HG03469 (cell line): Measurements from ENCODE around the gene MEIS2.
"Not testable (repeated sequence)": the region's sequence is repeated elsewhere in the genome, so short reads cannot be mapped to it uniquely, and the experiment has no call there.

Experiments used
- ATAC-seq: cut with Tn5 transposase; IDR thresholded peaks from one replicate; pipeline ENCODE4 v1.9.1; 2021; ENCODE audit warnings: mild to moderate bottlenecking, moderate library complexity, moderate number of reproducible peaks; ENCODE audit not compliant: unreplicated experiment

MEIS2 gene

GRCh38 chr15:37014137-37014536 is 86.2 kb downstream of the MEIS2 start:
- no peak for ATAC-seq

- no peak for ATAC-seq
These were observed 89.8 kb downstream of the MEIS2 start for GRCh38 chr15:37010595-37010994.

- no peak for ATAC-seq
These were observed 91.1 kb downstream of the MEIS2 start for GRCh38 chr15:37009288-37009687.

- ATAC-seq, result no peak
These were observed 92.1 kb downstream of the MEIS2 start for GRCh38 chr15:37008205-37008604.

GRCh38 chr15:37007301-37007700 is 93.0 kb downstream of the MEIS2 start:
- no peak for ATAC-seq

- ATAC-seq, result no peak
These were observed 95.2 kb downstream of the MEIS2 start for GRCh38 chr15:37004981-37005735.

GRCh38 chr15:37004373-37004869 is 95.9 kb downstream of the MEIS2 start:
- no peak for ATAC-seq

GRCh38 chr15:37002041-37002672 is 98.2 kb downstream of the MEIS2 start:
- no peak for ATAC-seq

- ATAC-seq, result no peak
These were observed 98.9 kb downstream of the MEIS2 start for GRCh38 chr15:37001417-37001816.

- no peak for ATAC-seq
These were observed 100.6 kb downstream of the MEIS2 start for GRCh38 chr15:36999778-37000177.

- no peak for ATAC-seq
These were observed 103.7 kb downstream of the MEIS2 start for GRCh38 chr15:36996538-36997181.

GRCh38 chr15:36996121-36996520 is 104.2 kb downstream of the MEIS2 start:
- no peak for ATAC-seq

GRCh38 chr15:36994790-36995189 is 105.6 kb downstream of the MEIS2 start:
- no peak for ATAC-seq

- ATAC-seq, result no peak
These were observed 107.9 kb downstream of the MEIS2 start for GRCh38 chr15:36992454-36992853.

- no peak for ATAC-seq
These were observed 111.4 kb downstream of the MEIS2 start for GRCh38 chr15:36988947-36989346.

GRCh38 chr15:36982430-36982829 is 117.9 kb downstream of the MEIS2 start:
- no peak for ATAC-seq

GRCh38 chr15:36980281-36980680 is 120.1 kb downstream of the MEIS2 start:
- ATAC-seq, result not testable (repeated sequence)

GRCh38 chr15:36978625-36979024 is 121.7 kb downstream of the MEIS2 start:
- no peak for ATAC-seq

- ATAC-seq, result no peak
These were observed 122.2 kb downstream of the MEIS2 start for GRCh38 chr15:36978126-36978525.

GRCh38 chr15:36977659-36978058 is 122.7 kb downstream of the MEIS2 start:
- ATAC-seq, result no peak

- no peak for ATAC-seq
These were observed 127.6 kb downstream of the MEIS2 start for GRCh38 chr15:36972704-36973103.

GRCh38 chr15:36970522-36970921 is 129.8 kb downstream of the MEIS2 start:
- no peak for ATAC-seq
